Effector CD8-positive, alpha-beta T cell (primary cell): ENCODE measurements around the gene POLA1.
"Not testable (repeated sequence)": the region's sequence is repeated elsewhere in the genome, so short reads cannot be mapped to it uniquely, and the experiment has no call there.

Source experiments
- DNase-seq: peaks from one replicate; lab custom pipeline; 2025; lab: John Stamatoyannopoulos, UW
- total RNA-seq, 4 experiments: gene quantifications; one replicate each; lab custom pipeline; 2026; lab: John Stamatoyannopoulos, UW

The POLA1 gene
- total RNA-seq = 25.1 to 42.7 (median 37.5) reads per million in 4 experiments

GRCh38 chrX:24693453-24694202 lies at the start of gene POLA1:
Gene POLA1, plus strand, starts transcription at chrX:24693918. Its CDS starts 44 bp downstream, at chrX:24693962.
- peak; percentile 48 for DNase-seq

GRCh38 chrX:24646006-24646405 lies 47.7 kb upstream of the POLA1 start:
- no peak for DNase-seq

GRCh38 chrX:24646745-24647182 lies 47.0 kb upstream of the POLA1 start:
- DNase-seq = no peak

- peak; percentile 32 for DNase-seq
Measured at GRCh38 chrX:24647257-24648058, 46.3 kb upstream of the POLA1 start, which contains the start of gene PCYT1B. Gene PCYT1B, minus strand, starts transcription at chrX:24647347. Its CDS starts 242 bp downstream, at chrX:24647105.

- DNase-seq = no peak
Measured at GRCh38 chrX:24648495-24648894, 45.2 kb upstream of the POLA1 start.

GRCh38 chrX:24651783-24652182 lies 41.9 kb upstream of the POLA1 start:
- DNase-seq = no peak

- DNase-seq = not testable (repeated sequence)
Measured at GRCh38 chrX:24655679-24656078, 38.0 kb upstream of the POLA1 start.

GRCh38 chrX:24657671-24658386 lies 35.9 kb upstream of the POLA1 start:
- DNase-seq = no peak

GRCh38 chrX:24658421-24658820 lies 35.3 kb upstream of the POLA1 start:
- no peak for DNase-seq

GRCh38 chrX:24659106-24659505 lies 34.6 kb upstream of the POLA1 start:
- DNase-seq = no peak

- no peak for DNase-seq
Measured at GRCh38 chrX:24659646-24660045, 34.1 kb upstream of the POLA1 start.

- DNase-seq = no peak
Measured at GRCh38 chrX:24661292-24661691, 32.4 kb upstream of the POLA1 start.

- DNase-seq = no peak
Measured at GRCh38 chrX:24662352-24662751, 31.4 kb upstream of the POLA1 start.

GRCh38 chrX:24668111-24668510 lies 25.6 kb upstream of the POLA1 start:
- DNase-seq = no peak

- no peak for DNase-seq
Measured at GRCh38 chrX:24672701-24673190, 21.0 kb upstream of the POLA1 start.

GRCh38 chrX:24673424-24673823 lies 20.3 kb upstream of the POLA1 start:
- DNase-seq = no peak

- no peak for DNase-seq
Measured at GRCh38 chrX:24676403-24677024, 17.2 kb upstream of the POLA1 start.

GRCh38 chrX:24682739-24683432 lies 10.8 kb upstream of the POLA1 start:
- no peak for DNase-seq

GRCh38 chrX:24684048-24684447 lies 9.7 kb upstream of the POLA1 start:
- DNase-seq = no peak

- DNase-seq = no peak
Measured at GRCh38 chrX:24692305-24692704, 1.4 kb upstream of the POLA1 start.

GRCh38 chrX:24694825-24695224 lies 1.1 kb downstream of the POLA1 start:
- no peak for DNase-seq
